Endothelial cell of umbilical vein (primary cell): ENCODE results near the gene DPP9. TPM values are rescaled to one million over a fixed set of nuclear protein-coding genes. Genes with fewer than 3 reads are reported as not detected.

ENCODE experiments used
- BruUV-seq: library from RNA; stranded (reverse); fragments of 400-500 nt; replicated peaks from 2 replicates; lab custom pipeline; 2021; lab: Mats Ljungman, UMichigan
- CTCF ChIA-PET: fragments of 300-600, 350-600 bp; sonication (Branson Sonifier 250); formaldehyde crosslinking; loops from one replicate; lab custom pipeline; 2021; ENCODE audit warnings: antibody characterized with exemption, inconsistent platforms; lab: Charles Lee
- POLR2A ChIA-PET: fragments of 300-600, 350-600 bp; sonication (Branson Sonifier 250); formaldehyde crosslinking; loops from one replicate; lab custom pipeline; 2021; ENCODE audit warnings: antibody characterized with exemption, inconsistent platforms; lab: Charles Lee
- DNase-seq: peaks from one replicate; pipeline ENCODE4 v3.0.0-alpha.2; 2011; ENCODE audit warnings: low read depth, low spot score
- FAIRE-seq: peaks from 2 replicates; lab custom pipeline; 2011; peaks lifted over from hg19 to GRCh38; lab: Jason Lieb, UNC
- H2AFZ ChIP-seq: 2 replicates; pipeline ENCODE4 v1.6.0; 2012; ENCODE audit warnings: low read depth, low read length, control low read depth, inconsistent platforms
- H3K27ac ChIP-seq: 2 replicates; pipeline ENCODE4 v1.5.1; 2011; ENCODE audit warnings: low read depth, mild to moderate bottlenecking, control low read depth, low read length, moderate library complexity; ENCODE audit not compliant: insufficient read depth
- H3K27me3 ChIP-seq, 2 experiments: 2 replicates each; pipeline versions ENCODE4 v1.6.0 to v1.6.1; 2011; ENCODE audit warnings: low read length in 2 of 2, mixed read lengths in 1 of 2; ENCODE audit not compliant: control insufficient read depth in 2 of 2, insufficient read depth in 2 of 2
- H3K36me3 ChIP-seq, 2 experiments: 2 replicates in 1 of 2; 3 replicates in 1 of 2; pipeline ENCODE4 v1.5.1; 2011; ENCODE audit warnings: low read length in 2 of 2, mild to moderate bottlenecking in 1 of 2, moderate library complexity in 1 of 2; ENCODE audit not compliant: control insufficient read depth in 2 of 2, insufficient read depth in 2 of 2; ENCODE audit errors: extremely low read depth in 1 of 2
- H3K4me1 ChIP-seq: 3 replicates; pipeline ENCODE4 v1.5.1; 2011; ENCODE audit warnings: mild to moderate bottlenecking, low read length; ENCODE audit not compliant: control insufficient read depth, insufficient read depth; ENCODE audit errors: extremely low read depth
- H3K4me2 ChIP-seq: 2 replicates; pipeline ENCODE4 v1.6.1; 2011; ENCODE audit warnings: low read length, control low read depth, mixed read lengths; ENCODE audit not compliant: insufficient read depth
- H3K4me3 ChIP-seq, 3 experiments: fragments of 200-600 bp in 1 of 3; sonication (generic), shearing (Covaris generic) in 1 of 3; replicated peaks in 1 of 3; 2 replicates each; pipeline ENCODE4 v1.5.1; 2011 to 2016; ENCODE audit warnings: control low read depth in 3 of 3, low read length in 3 of 3, mild to moderate bottlenecking in 2 of 3, inconsistent platforms in 1 of 3, low read depth in 1 of 3, moderate library complexity in 1 of 3; ENCODE audit not compliant: insufficient read depth in 1 of 3
- H3K79me2 ChIP-seq: 2 replicates; pipeline ENCODE4 v1.6.0; 2012; ENCODE audit warnings: low read length, inconsistent platforms; ENCODE audit not compliant: control insufficient read depth, insufficient read depth
- H3K9ac ChIP-seq: replicated peaks from 2 replicates; pipeline ENCODE3; 2011; ENCODE audit warnings: low read length, control low read depth; ENCODE audit not compliant: insufficient read depth; ENCODE audit errors: extremely low read depth
- H3K9me1 ChIP-seq: replicated peaks from 3 replicates; pipeline ENCODE4 v1.6.0; 2011; ENCODE audit warnings: mild to moderate bottlenecking, low read length; ENCODE audit not compliant: control insufficient read depth, insufficient read depth; ENCODE audit errors: extremely low read depth
- H3K9me3 ChIP-seq: replicated peaks from 2 replicates; pipeline ENCODE4 v1.5.1; 2012; ENCODE audit warnings: low read length, inconsistent platforms; ENCODE audit not compliant: control insufficient read depth, insufficient read depth
- H4K20me1 ChIP-seq: replicated peaks from 2 replicates; pipeline ENCODE3; 2011; ENCODE audit warnings: mild to moderate bottlenecking, low read length; ENCODE audit not compliant: control insufficient read depth, insufficient read depth; ENCODE audit errors: extremely low read depth
- CTCF ChIP-seq, 2 donors: IDR thresholded peaks; 1 replicate in 1 of 2; 2 replicates in 1 of 2; pipeline ENCODE4 v1.5.1; 2011; ENCODE audit warnings: low read length in 2 of 2, mild to moderate bottlenecking in 2 of 2, moderate library complexity in 2 of 2, control low read depth in 1 of 2, inconsistent platforms in 1 of 2, low read depth in 1 of 2; ENCODE audit not compliant: insufficient read depth in 1 of 2; ENCODE audit errors: extremely low read depth in 1 of 2
- EZH2 ChIP-seq: IDR thresholded peaks from 2 replicates; pipeline ENCODE4 v1.6.1; 2012; ENCODE audit warnings: borderline replicate concordance, low read depth, mild to moderate bottlenecking, moderate library complexity, low read length, inconsistent platforms; ENCODE audit not compliant: severe bottlenecking
- FOS ChIP-seq: IDR thresholded peaks from 2 replicates; pipeline ENCODE4 v1.6.1; 2011; ENCODE audit warnings: mild to moderate bottlenecking, low read length, moderate library complexity, borderline replicate concordance; ENCODE audit not compliant: insufficient read depth
- GATA2 ChIP-seq: IDR thresholded peaks from 2 replicates; pipeline ENCODE4 v1.7.0; 2011; ENCODE audit warnings: low read depth, mild to moderate bottlenecking, moderate library complexity, mixed read lengths, low read length; ENCODE audit not compliant: insufficient read length, insufficient read depth
- JUN ChIP-seq: IDR thresholded peaks from 2 replicates; pipeline ENCODE4 v1.6.1; 2011; ENCODE audit warnings: borderline replicate concordance, low read depth; ENCODE audit not compliant: insufficient read length, insufficient read depth
- MAX ChIP-seq: IDR thresholded peaks from 2 replicates; pipeline ENCODE4 v1.6.1; 2011; ENCODE audit not compliant: insufficient read depth, insufficient read length
- MYC ChIP-seq: IDR thresholded peaks from one replicate; pipeline ENCODE4 v1.6.1; 2011; ENCODE audit warnings: mild to moderate bottlenecking, low read depth, low read length
- POLR2A ChIP-seq: IDR thresholded peaks from 2 replicates; pipeline ENCODE4 v1.6.1; 2012; ENCODE audit warnings: low read depth, mild to moderate bottlenecking, control low read depth, low read length
- POLR2AphosphoS5 ChIP-seq: IDR thresholded peaks from 2 replicates; pipeline ENCODE4 v1.6.1; 2012; ENCODE audit warnings: low read depth, mild to moderate bottlenecking, control low read depth, low read length, moderate library complexity; ENCODE audit not compliant: insufficient read depth
- dilution Hi-C: fragments of 300-500 bp; cut with MboI; formaldehyde crosslinking; loops from one replicate; pipeline ENCODE4 v1.15.0; 2019; ENCODE audit warnings: low sequenced_read_pairs; ENCODE audit not compliant: extremely low pct_ligation_motif_present
- intact Hi-C: fragments of 100-400 bp; cut with micrococcal nuclease; formaldehyde crosslinking; loops from one replicate; pipeline ENCODE4 v1.10.0; 2022
- polyA plus RNA-seq, 4 experiments: library from polyadenylated mRNA; depleted of rRNA in 3 of 4; stranded (reverse) in 3 of 4; unstranded in 1 of 4; fragments of >200 nt; gene quantifications; 2 replicates each; pipeline versions ENCODE4 v1.2.1 to v1.2.3, GENCODE V29; 2011 to 2012; ENCODE audit warnings: missing spikeins in 1 of 4
- total RNA-seq: library from RNA; stranded (reverse); gene quantifications from 2 replicates; pipeline ENCODE4 v1.2.3, GENCODE V29; 2021

DPP9 gene
- total and polyA plus RNA-seq, 2 donors (not counting 3 experiments of a cell fraction or from before 2014, with no cell fraction given), result 31.5 to 98.0 TPM

GRCh38 chr19:4657262-4657661, 66.4 kb downstream of the DPP9 start:
- no peak for DNase-seq
- no peak overlapping the region for H2AFZ ChIP-seq
- dilution Hi-C loops, result no loop called here
- no TSS peak for BruUV-seq
- no peak for FAIRE-seq
- no peaks in the 10 kb centered on the region for H3K9me1 ChIP-seq
- peaks cover 7 to 36% of the 10 kb centered on the region in 2 experiments for H3K36me3 ChIP-seq
- no peak for TF ChIP-seq GATA2
- TF ChIP-seq POLR2AphosphoS5, result peak; percentile 37
- TF ChIP-seq MYC, result no peak
- TF ChIP-seq POLR2A, result peak; percentile 13
- TF ChIP-seq JUN, result no peak
- no peak for TF ChIP-seq CTCF (IDR thresholded peaks at IDR 0.05; ENCODE audit: extremely low read depth in 1 of 2, insufficient read depth in 1 of 2, low read depth in 1 of 2, low read length in 2 of 2)
- TF ChIP-seq FOS, result no peak
- no peak for TF ChIP-seq EZH2
- TF ChIP-seq MAX, result no peak
- intact Hi-C loops, result no loop called here
- ChIA-PET CTCF (no interaction called here), POLR2A (interaction anchor here (1.2 kb wide), 1 partner anchor 122 kb away, joined by 3 read pairs; the partner anchor contains the start of gene PLIN5)
- no peaks in the 10 kb centered on the region for H3K27me3 ChIP-seq
- peaks cover 3% of the 10 kb centered on the region for H3K79me2 ChIP-seq
- H3K4me1 ChIP-seq, result no peaks in the 10 kb centered on the region
- H3K4me3 ChIP-seq, result no peak overlapping the region
- no peaks in the 10 kb centered on the region for H4K20me1 ChIP-seq
- H3K27ac ChIP-seq, result no peak overlapping the region
- H3K4me2 ChIP-seq, result no peak overlapping the region
- H3K9ac ChIP-seq, result no peak overlapping the region
- H3K9me3 ChIP-seq, result no peaks in the 10 kb centered on the region
